ENCODE data around the gene CAPN5.

CAPN5 gene

GRCh38 chr11:77102246-77103210 is 35.8 kb downstream of the CAPN5 start, which contains the start of gene OMP:
Gene OMP (plus strand): TSS chr11:77102840. CDS start chr11:77102840, 0 bp downstream.
- no peak for DNase-seq

GRCh38 chr11:77103319-77103718 is 36.5 kb downstream of the CAPN5 start:
- DNase-seq, result no peak

DNA sequence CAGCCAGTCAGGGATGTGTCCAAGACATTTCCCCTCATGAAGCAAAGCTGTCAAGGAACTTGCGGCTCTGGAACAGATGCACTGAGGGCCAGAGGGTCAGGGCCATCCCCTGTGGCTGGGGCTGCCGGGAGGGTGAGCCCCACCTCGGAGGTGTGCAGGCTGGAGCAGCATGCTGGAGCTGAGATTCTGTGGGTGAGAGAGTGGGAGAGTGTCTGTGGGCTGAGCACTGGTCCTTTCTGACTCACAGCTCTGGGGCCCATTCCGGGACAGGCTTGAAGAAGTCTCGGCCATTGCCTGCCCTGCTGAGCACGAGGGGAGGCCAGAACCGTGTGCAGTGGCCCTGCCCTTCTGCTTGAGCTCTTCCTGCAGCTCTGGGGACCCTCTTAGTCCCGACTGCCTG is 38.0 kb downstream of the CAPN5 start:
- DNase-seq, result no peak

DNA sequence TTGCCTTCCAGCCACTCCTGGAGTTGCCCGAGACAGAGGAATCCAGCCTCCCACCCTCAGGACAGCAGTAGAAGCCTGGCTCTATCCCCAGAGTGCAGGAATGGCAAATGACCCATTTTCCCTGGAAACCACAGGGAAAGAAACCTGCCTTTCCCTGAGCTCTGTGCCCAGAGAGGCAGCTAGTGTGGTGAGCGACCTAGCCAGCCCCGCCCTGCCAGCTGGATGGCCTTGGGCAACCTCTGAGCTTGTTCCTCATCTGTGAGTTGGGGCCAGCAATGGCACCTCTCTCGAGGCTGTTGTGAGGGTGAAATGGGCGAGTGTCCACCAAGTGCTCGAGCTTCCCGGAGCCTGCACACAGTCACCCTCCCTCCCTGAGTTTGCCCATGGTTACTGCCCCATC is 39.5 kb downstream of the CAPN5 start:
- no peak for DNase-seq

DNA sequence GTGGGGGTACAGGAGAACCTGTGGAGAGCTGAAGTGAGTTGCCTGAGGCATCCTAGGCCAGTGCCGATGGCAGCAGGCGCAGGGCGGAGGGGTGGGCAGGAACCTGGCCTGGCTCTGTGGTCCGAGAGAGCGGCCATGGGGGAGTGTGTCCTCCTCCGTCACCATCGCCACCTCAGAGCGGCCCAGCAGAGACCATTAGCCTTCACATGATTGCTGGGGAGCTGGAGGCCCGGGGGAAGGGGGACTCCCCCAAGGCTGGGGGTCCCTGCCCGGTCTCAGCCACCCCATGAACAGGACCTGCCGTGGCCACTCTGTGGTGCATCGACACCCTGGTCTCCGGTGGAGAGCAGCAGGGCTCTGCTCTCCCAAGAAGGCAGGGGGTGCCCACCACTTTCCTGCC is 40.0 kb downstream of the CAPN5 start:
- no peak for DNase-seq

DNA sequence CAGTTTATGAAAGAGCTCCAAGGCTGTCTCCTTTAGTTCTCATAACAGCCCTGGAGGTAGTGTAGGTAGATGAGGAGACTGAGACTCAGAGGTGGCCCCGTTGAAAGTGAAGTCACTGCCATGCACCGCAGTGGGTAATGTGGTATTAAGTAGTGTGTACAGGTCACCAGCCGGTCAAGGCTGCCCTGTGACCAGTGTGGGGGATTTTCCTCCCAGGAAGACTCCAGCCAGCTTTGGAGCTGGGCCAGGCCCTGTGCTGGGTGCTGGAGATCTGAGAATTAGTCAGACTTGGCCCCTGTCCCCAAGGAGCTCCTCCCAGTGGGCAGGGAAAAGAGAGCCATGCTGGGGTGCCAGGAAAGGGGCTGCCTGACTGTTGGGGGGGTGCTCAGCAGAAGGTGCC is 41.2 kb downstream of the CAPN5 start:
- DNase-seq, result no peak

- DNase-seq, result no peak
Measured at GRCh38 chr11:77108436-77108835, 41.7 kb downstream of the CAPN5 start.

- DNase-seq, result no peak
Measured at GRCh38 chr11:77109236-77110019, 42.7 kb downstream of the CAPN5 start.

DNA sequence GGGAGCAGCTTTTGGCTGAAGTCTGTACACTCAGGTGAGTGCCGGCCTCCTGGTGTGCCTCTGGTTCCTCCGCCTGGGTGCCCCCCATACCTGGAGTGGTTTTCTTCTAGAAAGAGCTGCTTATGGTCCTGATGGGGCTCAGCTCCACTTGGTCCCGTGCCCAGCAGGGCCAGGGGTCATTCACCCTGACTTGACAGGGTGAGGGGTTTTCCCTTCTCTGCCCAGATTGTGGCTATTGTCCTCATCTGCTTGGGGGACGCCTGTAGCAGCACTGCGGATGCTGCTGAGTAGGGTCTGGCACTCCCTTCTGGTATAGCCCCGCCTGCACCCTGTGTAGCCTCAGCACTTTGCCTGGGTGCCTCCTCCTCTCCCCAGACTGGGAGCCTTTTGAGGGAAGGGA is 44.1 kb downstream of the CAPN5 start:
- no peak for DNase-seq

DNA sequence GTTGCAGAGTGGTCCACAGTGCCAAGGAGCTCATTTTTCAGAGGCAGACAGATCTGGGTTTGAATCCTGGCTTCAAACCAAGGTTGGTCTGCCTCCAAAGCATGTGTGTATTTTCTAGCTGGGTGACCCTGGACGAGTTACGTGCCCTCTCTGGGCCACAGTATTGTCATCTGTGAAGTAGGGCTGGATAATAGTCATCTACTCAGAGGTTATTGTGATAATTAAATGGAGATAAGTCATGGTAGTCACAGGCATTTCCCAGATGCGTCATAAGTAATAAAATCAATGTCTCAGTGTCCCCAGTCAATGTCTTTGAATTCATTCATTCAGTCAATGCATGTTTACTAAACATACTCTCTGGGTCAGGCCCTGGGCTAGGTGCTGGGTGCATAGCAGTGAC is 44.5 kb downstream of the CAPN5 start:
- DNase-seq, result no peak

GRCh38 chr11:77111946-77112345 is 45.2 kb downstream of the CAPN5 start:
- no peak for DNase-seq

- DNase-seq, result no peak
Measured at GRCh38 chr11:77112641-77113381, 46.0 kb downstream of the CAPN5 start.

DNA sequence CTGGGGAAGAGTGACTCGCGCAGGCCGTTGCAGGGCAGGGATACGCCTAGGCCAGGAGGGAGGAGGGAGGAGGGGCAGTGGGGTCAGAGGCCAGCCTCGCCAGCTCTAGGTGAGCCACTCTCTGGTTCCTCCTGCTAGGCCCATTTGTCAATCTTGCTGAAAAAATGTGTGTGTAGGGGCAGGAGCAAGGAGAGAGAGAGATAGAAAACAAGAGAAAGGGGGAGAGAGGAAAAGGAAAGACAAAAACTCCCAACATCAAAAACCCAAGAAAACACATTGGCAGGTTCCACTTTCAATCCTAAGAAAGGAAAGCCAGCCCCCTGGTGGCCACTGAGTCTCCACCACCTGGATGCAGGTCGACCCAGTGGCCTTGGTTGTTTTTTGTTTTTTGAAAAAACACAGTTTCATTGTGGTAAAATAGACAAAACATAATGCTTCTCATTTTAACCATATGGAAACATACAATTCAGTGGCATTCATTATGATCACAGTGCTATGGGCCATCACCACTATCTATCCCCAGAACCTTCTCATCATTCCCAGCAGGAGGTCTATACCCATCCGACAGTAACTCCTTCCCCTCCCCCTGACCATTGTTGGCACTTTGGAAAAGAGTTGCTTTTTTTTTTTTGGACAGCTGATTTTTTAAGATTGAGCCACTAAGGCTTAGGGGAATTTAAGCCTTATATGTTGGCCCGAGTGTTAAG is 46.8 kb downstream of the CAPN5 start:
- peak; percentile 34 for DNase-seq

DNA sequence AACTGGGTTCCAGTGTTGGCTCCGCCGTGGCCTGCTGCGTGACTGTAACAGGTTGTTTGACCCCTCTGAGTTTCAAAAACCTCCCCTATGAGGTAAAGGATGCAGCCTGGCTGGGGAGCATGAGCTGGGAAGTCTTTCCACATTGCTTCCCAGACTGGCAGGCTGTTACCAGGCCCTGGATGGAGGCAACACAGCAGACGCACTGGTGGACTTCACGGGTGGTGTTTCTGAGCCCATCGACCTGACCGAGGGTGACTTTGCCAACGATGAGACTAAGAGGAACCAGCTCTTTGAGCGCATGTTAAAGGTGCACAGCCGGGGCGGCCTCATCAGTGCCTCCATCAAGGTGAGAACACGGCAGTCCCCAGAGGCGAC is 47.3 kb downstream of the CAPN5 start:
- DNase-seq, result no peak

- DNase-seq, result no peak
Measured at GRCh38 chr11:77115181-77115611, 48.4 kb downstream of the CAPN5 start.

- DNase-seq, result no peak
Measured at GRCh38 chr11:77115956-77116355, 49.2 kb downstream of the CAPN5 start.

GRCh38 chr11:77117492-77117891 is 50.7 kb downstream of the CAPN5 start:
- DNase-seq, result no peak

- no peak for DNase-seq
Measured at GRCh38 chr11:77118086-77118485, 51.3 kb downstream of the CAPN5 start.

GRCh38 chr11:77118971-77119370 is 52.2 kb downstream of the CAPN5 start:
- no peak for DNase-seq

DNA sequence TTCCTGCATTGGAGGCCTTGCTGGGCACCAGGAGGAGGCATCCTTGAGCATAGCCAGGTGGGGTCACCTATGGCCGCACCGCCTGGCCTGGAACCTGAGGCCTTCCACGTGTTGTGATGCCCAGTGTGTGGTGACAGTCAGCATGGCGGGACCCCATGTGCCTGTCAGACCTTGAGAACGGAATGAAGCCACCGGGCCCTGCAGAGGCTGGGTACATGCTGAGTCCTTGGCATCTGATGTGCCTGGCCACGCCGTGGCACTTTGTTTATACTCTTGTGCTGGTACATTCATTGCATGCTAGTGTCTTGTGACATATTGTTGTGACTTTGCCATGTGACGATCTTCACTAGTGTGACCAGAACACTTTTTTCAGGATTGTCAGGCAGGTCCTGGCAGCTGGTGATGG is 52.8 kb downstream of the CAPN5 start:
- DNase-seq, result no peak

DNA sequence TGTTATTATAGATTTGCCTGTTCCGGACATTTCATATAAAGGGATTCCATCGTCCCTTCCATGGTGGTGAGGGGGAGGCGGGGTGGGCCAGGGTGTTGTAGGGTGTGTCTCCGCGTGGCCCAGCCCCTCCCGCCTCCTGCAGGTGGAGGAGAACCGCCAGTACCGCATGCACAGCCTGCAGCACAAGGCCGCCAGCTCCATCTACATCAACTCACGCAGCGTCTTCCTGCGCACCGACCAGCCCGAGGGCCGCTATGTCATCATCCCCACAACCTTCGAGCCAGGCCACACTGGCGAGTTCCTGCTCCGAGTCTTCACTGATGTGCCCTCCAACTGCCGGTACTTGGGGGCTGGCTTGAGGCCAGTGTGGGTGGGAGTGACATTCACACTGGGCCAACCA is 53.8 kb downstream of the CAPN5 start:
- no peak for DNase-seq

DNA sequence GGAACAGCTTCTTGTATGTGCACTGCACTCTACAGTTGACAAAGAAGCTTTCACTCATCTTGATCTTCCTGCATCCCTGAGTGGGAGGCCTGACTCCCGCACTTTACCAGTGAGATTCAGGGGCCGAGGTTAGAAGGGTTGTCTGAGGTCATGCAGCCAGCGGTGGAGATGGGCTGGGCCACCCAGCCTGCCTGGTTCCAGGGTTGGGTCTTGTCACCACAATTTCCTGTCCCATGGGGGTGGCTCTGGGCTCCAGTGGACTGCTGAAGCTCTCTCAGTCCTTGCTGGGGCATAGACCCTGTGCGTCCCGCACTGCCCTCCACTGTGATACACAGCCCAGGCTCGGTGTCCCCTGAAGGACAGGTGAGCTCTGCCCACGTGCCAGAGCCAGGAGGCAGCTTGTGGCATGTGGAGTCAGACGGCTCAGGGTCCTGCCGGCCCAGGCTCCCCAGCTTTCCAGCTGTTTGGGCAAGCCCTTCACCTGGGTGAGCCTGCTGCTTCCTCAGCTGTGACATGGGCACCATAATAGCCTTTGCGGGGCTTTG is 54.4 kb downstream of the CAPN5 start:
- DNase-seq, result no peak

Measured in CD4-positive, alpha-beta T cell treated with Interleukin-17A for 4 hours (primary cell).